Measurements from ENCODE around the gene KNDC1. TPM values are rescaled to one million over a fixed set of nuclear protein-coding genes. Genes with fewer than 3 reads are reported as not detected.

KNDC1 gene
- total RNA-seq, 4 donors from 2014 or later = under 0.01 to 12.5 (median 5.3) TPM

GRCh38 chr10:133123746-133124356 is 36.2 kb upstream of the KNDC1 start:
- intact Hi-C loops (cut with DNase I; ENCODE audit: low total_unique reads) = no loop called here
- H3K4me1 ChIP-seq = no peaks in the 10 kb centered on the region
- H3K9me3 ChIP-seq = no peaks in the 10 kb centered on the region
- no peaks in the 10 kb centered on the region for H3K27me3 ChIP-seq
- no peaks in the 10 kb centered on the region for H3K36me3 ChIP-seq
- TF ChIP-seq POLR2A (IDR thresholded peaks at IDR 0.05) = no peak
- TF ChIP-seq, protein P1, sequence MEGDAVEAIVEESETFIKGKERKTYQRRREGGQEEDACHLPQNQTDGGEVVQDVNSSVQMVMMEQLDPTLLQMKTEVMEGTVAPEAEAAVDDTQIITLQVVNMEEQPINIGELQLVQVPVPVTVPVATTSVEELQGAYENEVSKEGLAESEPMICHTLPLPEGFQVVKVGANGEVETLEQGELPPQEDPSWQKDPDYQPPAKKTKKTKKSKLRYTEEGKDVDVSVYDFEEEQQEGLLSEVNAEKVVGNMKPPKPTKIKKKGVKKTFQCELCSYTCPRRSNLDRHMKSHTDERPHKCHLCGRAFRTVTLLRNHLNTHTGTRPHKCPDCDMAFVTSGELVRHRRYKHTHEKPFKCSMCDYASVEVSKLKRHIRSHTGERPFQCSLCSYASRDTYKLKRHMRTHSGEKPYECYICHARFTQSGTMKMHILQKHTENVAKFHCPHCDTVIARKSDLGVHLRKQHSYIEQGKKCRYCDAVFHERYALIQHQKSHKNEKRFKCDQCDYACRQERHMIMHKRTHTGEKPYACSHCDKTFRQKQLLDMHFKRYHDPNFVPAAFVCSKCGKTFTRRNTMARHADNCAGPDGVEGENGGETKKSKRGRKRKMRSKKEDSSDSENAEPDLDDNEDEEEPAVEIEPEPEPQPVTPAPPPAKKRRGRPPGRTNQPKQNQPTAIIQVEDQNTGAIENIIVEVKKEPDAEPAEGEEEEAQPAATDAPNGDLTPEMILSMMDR (IDR thresholded peaks at IDR 0.05) = no peak
- H3K4me3 ChIP-seq = no peak overlapping the region
- no peak for DNase-seq
- H3K27ac ChIP-seq = no peak overlapping the region

GRCh38 chr10:133124357-133125211 is 35.4 kb upstream of the KNDC1 start:
- Histone ChIP-seq H3K9me3 (no peaks in the 10 kb centered on the region), H3K27ac (no peak overlapping the region), H3K4me3 (no peak overlapping the region), H3K4me1 (no peaks in the 10 kb centered on the region), H3K27me3 (no peaks in the 10 kb centered on the region), H3K36me3 (no peaks in the 10 kb centered on the region)
- intact Hi-C loops (cut with DNase I; ENCODE audit: low total_unique reads) = no loop called here
- no peak for DNase-seq
- no peak for TF ChIP-seq POLR2A (IDR thresholded peaks at IDR 0.05)
- TF ChIP-seq, protein P1 (IDR thresholded peaks at IDR 0.05) = peak; percentile 21 to 55 (median 38)

DNA sequence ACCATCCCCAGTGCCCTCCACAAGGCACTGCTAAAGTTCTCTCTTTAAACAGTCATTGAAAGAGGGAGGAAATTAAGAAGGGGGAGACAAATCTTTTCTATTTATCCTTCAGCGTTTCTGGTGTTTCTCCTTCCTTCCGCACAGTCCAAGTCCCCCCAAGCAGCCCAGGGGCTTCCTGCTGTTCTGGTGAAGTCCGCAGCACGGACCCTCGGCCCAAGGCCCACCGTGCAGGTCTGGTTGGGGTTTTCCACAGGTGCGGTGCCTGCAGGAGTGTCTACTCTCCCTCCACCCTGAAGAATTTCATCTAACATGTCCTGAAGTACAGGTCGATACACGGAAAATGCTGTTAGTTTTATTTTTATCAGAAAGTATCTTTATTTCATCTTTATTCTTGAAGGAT is 34.1 kb upstream of the KNDC1 start:
- no peak overlapping the region for H3K27ac ChIP-seq
- H3K9me3 ChIP-seq = no peaks in the 10 kb centered on the region
- no peaks in the 10 kb centered on the region for H3K36me3 ChIP-seq
- intact Hi-C loops (cut with DNase I; ENCODE audit: low total_unique reads) = no loop called here
- TF ChIP-seq POLR2A (IDR thresholded peaks at IDR 0.05) = no peak
- TF ChIP-seq, protein P1 (IDR thresholded peaks at IDR 0.05) = no peak
- no peaks in the 10 kb centered on the region for H3K27me3 ChIP-seq
- H3K4me3 ChIP-seq = no peak overlapping the region
- no peaks in the 10 kb centered on the region for H3K4me1 ChIP-seq
- DNase-seq = no peak

DNA sequence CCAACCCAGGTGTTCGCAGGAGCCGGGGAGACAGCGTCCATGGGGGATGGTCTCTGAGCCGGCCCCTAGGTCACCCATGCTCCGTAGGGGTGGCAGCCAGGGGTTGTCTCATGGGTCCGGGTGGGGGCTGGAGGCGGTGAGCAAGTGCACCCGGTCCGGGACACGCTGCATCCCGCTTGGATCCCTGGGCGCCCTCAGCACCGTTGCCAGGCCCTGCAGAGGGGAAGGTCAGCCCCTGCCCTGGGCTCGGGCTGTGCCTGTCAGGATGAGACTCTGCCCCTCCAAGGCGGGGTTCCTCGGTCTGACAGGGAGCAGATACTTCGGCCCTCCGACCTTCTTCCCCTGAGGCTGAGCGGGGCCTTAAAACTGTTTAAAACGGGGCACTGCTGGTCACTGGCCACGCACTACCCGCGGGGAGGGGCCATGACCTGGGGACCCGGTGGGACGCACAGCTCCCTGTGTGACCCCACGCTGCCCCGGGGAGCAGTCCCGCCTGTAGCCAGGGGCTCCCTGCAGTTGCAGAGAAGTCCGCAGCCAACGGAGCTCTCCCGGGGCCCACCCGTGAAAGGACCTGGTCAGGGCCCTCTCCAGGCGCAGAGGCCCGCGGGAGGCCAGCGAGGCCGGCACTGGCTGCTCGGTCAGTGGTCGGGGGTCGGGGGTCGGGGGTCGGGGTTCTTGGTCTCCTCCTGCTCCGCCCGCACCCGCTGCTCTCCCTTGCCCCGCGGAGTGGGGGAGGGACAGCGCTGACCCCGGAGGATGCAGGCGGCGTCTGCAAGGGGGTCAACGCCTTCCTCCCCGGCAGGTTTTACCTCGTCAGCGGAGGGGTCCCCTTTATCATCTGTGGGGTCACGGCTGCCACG is 33.4 kb upstream of the KNDC1 start:
- TF ChIP-seq POLR2A (IDR thresholded peaks at IDR 0.05) = no peak
- TF ChIP-seq, protein P1 (IDR thresholded peaks at IDR 0.05) = no peak
- H3K4me1 ChIP-seq = no peaks in the 10 kb centered on the region
- no peak overlapping the region for H3K27ac ChIP-seq
- no peaks in the 10 kb centered on the region for H3K9me3 ChIP-seq
- H3K4me3 ChIP-seq = no peak overlapping the region
- no peak for DNase-seq
- H3K36me3 ChIP-seq = no peaks in the 10 kb centered on the region
- intact Hi-C loops (cut with DNase I; ENCODE audit: low total_unique reads) = no loop called here
- no peaks in the 10 kb centered on the region for H3K27me3 ChIP-seq
